ENCODE measurements around the gene P2RX5.

Gene P2RX5

GRCh38 chr17:3678821-3679530 is 17.0 kb downstream of the P2RX5 start:
- DNase-seq: no peak

- no peak for DNase-seq
Measured at GRCh38 chr17:3678095-3678820, 17.7 kb downstream of the P2RX5 start.

GRCh38 chr17:3675886-3676285 is 20.1 kb downstream of the P2RX5 start:
- DNase-seq: no peak

- no peak for DNase-seq
Measured at GRCh38 chr17:3672571-3672970, 23.4 kb downstream of the P2RX5 start.

GRCh38 chr17:3669548-3669947 is 26.4 kb downstream of the P2RX5 start:
- no peak for DNase-seq

GRCh38 chr17:3669085-3669347 is 26.9 kb downstream of the P2RX5 start:
- DNase-seq: no peak

GRCh38 chr17:3668279-3669084 is 27.5 kb downstream of the P2RX5 start, which contains the start of the genes EMC6 and TAX1BP3:
Gene EMC6 (plus strand): TSS chr17:3668812. CDS start chr17:3669147, 335 bp downstream.
Gene TAX1BP3 (minus strand): TSS chr17:3668578. CDS start chr17:3668526, 52 bp downstream.
- DNase-seq: peak; percentile 94

GRCh38 chr17:3667366-3668278 is 28.3 kb downstream of the P2RX5 start:
- DNase-seq: peak; percentile 79

GRCh38 chr17:3666516-3666915 is 29.4 kb downstream of the P2RX5 start:
- DNase-seq: no peak

- no peak for DNase-seq
Measured at GRCh38 chr17:3665834-3666233, 30.1 kb downstream of the P2RX5 start.

- no peak for DNase-seq
Measured at GRCh38 chr17:3663102-3664011, 32.6 kb downstream of the P2RX5 start.

- no peak for DNase-seq
Measured at GRCh38 chr17:3660311-3660891, 35.6 kb downstream of the P2RX5 start.

GRCh38 chr17:3659541-3660111 is 36.3 kb downstream of the P2RX5 start:
- DNase-seq: peak; percentile 9

- DNase-seq: no peak
Measured at GRCh38 chr17:3658784-3659449, 37.0 kb downstream of the P2RX5 start.

- DNase-seq: no peak
Measured at GRCh38 chr17:3657874-3658783, 37.8 kb downstream of the P2RX5 start.

GRCh38 chr17:3657588-3657869 is 38.4 kb downstream of the P2RX5 start:
- DNase-seq: no peak

- no peak for DNase-seq
Measured at GRCh38 chr17:3656755-3657587, 39.0 kb downstream of the P2RX5 start.

GRCh38 chr17:3656353-3656752 is 39.6 kb downstream of the P2RX5 start:
- no peak for DNase-seq
